Activated CD4-positive, alpha-beta T cell treated with anti-CD3 and anti-CD28 coated beads for 4 hours (primary cell): ENCODE data around the gene E2F1.
A peak's percentile ranks its signal among the peaks of the same experiment; 100 is the strongest.
"Not testable (repeated sequence)": the region's sequence is repeated elsewhere in the genome, so short reads cannot be mapped to it uniquely, and the experiment has no call there.

Experiments
- DNase-seq, 2 donors: peaks; one replicate each; pipeline ENCODE4 v3.0.0-alpha.2; 2020

E2F1 gene

DNA sequence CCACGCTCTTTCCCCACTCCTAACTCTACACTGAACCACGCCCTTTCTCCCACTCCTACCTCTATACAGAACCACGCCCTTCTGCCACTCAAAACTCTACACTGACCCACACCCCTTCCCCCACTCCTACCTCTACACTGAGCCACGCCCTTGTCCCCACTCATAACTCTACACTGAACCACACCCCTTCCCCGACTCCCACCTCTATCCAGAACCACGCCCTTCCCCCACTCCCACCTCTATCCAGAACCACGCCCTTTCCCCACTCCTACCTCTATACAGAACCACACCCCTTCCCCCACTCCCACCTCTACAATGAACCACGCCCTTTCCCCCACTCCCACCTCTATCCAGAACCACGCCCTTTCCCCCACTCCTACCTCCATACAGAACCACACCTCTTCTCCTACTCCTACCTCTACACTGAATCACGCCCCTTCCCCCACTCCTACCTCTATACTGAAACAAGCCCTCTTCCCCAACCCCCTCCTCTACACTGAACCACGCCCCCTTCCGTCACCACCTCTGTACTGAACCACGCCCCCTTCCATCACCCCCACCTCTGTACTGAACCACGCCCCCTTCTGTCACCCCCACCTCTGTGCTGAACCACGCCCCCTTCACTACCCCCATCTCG lies 23.8 kb upstream of the E2F1 start:
- DNase-seq = no peak

DNA sequence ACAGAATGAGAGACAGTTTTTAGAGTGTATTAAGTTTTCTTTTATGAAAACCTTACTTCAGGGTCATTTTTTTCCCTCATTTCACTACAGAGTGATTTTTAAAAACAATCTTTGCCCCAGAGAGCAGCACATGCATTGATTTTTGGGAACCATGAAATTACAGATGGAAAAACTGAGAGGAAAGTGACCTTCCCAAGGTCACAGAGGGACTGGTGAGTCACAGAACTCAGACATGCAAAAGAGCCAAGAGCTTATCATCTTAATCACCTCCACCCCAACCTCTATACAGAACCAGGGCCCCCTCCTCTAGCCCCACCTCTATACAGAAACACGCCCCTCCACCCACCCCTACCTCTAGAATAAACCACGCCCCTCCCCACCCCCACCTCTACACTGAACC lies 23.2 kb upstream of the E2F1 start:
- no peak for DNase-seq

DNA sequence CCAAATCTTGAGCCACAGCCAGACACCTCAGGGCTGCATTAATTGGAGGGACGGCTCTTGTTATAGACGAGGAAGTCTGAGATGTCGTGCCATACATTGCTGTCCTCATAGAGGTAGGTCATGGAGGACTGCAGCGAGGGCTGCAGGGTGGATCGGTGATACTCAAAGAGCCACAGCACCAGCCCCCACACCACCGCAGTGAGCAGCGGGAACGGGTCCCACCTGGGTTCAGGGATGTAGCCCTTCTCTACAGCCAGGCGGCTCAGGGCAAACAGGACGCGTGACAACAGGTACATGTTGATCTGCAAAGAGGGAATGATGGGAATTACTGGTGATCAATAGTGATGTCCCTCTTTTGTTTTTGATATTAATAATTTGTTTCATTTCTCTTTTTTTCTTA lies 21.5 kb upstream of the E2F1 start:
- DNase-seq = no peak

DNA sequence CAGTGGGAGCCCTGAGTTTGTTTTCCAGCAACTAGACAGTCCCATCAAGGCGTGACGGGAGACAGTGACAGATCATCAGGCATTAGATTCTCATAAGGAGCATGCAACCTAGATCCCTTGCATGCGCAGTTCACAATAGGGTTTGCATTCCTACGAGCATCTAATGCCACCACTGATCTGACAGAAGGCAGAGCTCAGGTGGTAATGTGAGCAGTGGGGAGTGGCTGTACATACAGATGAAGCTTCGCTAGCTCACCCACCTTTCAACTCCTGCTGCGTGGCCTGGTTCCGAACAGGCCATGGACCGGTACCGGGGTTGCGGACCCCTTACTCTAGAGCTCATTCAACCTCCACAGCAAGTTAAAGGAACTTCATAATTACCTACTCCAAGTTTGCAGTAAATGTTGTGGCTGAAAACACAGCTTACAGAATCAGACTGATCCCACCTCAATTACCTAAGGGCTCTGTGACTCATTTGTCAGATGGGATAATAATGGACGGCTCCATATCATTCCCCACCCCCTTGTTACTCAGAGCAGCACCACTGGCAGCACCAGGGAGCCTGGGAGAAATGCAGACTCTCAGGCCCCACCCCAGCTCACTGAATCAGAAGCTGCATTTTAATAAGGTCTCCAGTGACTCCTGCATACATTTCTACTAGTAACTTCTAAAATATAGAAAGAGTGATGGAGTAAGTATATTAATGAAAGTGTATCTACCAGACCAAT lies 18.2 kb upstream of the E2F1 start:
- no peak for DNase-seq

DNA sequence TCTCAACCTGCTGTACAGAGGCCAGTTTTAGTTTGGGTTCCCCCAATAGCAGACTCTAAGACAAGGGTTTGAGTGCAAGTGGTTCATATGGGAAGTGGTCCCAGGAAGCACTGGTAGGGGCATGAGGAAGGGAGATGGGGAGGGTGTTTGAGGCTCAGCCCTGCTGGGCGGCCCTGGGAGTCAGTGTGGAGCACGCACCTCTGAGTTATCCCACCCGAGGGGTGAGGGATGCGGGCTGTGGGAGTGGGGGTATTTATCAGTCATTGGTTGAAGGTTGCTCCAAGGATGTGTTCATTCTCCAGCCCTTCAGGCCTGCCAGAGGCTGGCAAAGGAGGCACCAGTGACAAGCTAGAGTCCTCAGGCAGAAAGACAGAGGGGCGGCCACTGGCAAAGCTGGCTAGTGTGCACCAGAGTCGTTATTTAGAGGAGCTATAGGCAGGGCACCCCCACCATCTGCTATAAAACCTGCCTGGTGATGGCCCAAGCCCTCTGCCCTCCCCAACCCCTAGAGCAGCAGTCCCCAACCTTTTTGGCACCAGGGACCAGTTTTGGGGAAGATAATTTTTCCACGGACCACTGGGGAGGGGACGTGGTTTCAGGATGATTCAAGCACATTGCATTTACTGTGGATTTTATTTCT lies 17.4 kb upstream of the E2F1 start:
- no peak for DNase-seq

DNA sequence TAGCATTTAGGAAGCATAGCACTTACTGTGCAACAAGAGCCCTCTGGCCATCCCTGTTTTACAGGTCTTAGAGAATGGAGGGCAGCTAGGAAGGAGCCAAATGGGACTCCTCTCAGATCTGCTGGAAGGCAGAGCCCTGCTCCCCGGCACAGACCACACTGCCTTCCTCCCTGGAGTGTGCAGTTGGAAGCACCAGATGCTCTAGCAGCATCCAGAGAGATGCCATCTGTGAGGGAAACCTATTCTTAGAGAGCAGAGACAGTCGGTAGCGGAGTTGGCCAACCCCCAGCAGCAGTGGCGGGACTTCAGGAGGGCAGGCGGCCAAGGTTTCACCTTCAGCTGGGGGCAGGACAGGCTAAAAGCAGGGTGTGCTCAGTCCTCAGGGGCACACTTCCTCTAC lies 16.7 kb upstream of the E2F1 start:
- no peak for DNase-seq

DNA sequence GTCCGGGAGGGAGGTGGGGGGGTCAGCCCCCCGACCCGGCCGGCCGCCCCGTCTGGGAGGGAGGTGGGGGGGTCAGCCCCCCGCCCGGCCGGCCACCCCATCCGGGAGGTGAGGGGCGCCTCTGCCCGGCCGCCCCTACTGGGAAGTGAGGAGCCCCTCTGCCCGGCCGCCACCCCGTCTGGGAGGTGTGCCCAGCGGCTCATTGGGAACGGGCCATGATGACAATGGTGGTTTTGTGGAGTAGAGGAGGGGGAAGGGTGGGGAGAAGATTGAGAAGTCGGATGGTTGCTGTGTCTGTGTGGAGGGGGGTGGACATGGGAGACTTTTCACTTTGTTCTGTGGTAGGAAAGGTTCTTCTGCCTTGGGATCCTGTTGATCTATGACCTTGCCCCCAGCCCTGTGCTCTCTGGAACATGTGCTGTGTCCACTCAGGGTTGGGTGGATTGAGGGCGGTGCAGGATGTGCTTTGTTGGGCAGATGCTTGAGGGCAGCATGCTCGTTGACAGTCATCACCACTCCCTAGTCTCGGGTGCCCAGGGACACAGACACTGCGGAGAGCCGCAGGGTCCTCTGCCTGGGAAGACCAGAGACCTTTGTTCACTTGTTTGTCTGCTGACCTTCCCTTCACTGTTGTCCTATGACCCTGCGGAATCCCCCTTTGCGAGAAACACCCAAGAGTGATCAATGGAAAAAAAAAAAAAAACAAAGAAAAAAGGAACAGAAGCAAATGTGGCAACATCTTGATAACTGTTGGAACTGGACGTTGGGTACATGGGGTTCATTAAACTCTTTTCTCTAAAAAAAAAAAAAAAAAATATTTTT lies 15.7 kb upstream of the E2F1 start:
- no peak for DNase-seq

DNA sequence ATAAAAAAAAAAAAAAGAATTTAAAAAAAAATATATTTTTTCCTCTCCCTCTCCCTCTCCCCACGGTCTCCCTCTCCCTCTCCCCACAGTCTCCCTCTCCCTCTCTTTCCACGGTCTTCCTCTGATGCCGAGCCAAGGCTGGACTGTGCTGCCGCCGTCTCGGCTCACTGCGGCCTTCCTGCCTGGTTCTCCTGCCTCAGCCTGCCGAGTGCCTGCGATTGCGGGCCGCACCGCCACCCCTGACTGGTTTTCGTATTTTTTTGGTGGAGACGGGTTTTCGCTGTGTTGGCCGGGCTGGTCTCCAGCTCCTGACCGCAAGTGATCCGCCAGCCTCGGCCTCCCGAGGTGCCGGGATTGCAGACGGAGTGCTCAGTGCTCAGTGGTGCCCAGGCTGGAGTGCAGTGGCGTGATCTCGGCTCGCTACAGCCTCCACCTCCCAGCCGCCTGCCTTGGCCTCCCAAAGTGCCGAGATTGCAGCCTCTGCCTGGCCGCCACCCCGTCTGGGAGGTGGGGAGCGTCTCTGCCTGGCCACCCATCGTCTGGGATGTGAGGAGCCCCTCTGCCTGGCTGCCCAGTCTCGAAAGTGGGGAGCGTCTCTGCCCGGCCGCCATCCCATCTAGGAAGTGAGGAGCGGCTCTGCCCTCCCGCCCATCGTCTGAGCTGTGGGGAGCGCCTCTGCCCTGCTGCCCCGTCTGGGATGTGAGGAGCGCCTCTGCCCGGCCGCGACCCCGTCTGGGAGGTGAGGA lies 14.7 kb upstream of the E2F1 start:
- DNase-seq = not testable (repeated sequence)

DNA sequence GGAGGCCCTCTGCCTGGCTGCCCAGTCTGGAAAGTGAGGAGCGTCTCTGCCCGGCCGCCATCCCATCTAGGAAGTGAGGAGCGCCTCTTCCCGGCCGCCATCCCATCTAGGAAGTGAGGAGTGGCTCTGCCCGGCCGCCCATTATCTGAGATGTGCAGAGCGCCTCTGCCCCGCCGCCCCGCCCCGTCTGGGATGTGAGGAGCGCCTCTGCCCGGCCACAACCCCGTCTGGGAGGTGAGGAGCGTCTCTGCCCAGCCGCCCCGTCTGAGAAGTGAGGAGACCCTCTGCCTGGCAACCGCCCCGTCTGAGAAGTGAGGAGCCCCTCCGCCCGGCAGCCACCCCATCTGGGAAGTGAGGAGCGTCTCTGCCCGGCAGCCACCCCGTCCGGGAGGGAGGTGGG lies 12.8 kb upstream of the E2F1 start:
- DNase-seq = not testable (repeated sequence)

DNA sequence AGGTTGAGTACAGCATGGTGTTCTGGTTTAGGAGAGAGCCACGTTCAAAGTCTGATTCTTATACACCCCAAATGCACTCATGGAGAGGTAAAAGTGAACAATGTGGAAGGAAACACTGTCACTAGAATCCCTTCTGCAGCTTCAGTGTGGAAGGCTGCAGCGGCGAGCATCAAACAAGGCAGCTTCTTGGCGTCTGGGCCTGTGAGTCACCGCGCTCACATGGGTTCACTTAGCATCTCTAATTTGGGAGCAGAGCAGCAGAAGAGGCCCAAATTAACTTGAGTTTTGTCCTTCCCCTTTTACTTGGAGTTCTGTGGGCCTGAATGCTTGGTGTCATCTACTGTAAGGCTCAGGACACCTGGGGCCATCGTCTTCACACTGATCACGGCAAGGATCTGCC lies 10.9 kb upstream of the E2F1 start:
- no peak for DNase-seq

DNA sequence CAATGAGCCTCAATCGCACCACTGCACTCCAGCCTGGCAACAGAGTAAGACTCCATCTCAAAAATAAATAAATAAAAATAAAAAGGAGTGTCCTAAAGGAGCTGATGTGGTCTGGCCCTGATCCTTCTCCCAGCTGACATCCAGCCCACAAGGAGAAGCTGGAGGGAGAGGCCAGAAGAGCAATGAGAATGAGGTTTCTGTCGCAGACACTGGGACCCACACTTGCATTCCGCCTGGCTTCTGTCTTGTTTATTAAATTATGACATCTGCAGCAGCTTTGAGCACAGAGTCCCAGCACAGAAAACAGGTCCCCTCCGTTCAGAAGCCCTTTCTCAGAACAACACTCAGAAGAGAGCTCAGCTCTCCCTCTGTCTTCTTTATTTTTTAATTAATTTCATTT lies 10.3 kb upstream of the E2F1 start:
- DNase-seq = no peak

DNA sequence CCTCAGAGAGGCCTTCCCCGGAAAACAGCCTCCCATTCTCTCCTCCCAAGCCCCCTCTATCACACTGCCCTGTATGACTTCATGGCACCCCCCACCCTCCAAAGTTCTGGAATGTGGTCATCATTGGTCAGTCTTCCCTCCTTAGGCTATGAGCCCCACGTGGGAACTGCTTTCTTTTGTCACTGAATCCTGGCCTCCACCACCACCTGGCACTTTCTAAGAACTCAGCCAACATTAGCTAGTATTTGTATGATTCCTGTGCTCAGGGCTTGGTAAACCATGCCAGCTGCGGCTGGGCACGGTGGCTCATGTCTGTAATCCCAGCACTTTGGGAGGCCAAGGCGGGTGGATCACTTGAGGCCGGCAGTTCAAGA lies 8.4 kb upstream of the E2F1 start:
- DNase-seq = no peak

DNA sequence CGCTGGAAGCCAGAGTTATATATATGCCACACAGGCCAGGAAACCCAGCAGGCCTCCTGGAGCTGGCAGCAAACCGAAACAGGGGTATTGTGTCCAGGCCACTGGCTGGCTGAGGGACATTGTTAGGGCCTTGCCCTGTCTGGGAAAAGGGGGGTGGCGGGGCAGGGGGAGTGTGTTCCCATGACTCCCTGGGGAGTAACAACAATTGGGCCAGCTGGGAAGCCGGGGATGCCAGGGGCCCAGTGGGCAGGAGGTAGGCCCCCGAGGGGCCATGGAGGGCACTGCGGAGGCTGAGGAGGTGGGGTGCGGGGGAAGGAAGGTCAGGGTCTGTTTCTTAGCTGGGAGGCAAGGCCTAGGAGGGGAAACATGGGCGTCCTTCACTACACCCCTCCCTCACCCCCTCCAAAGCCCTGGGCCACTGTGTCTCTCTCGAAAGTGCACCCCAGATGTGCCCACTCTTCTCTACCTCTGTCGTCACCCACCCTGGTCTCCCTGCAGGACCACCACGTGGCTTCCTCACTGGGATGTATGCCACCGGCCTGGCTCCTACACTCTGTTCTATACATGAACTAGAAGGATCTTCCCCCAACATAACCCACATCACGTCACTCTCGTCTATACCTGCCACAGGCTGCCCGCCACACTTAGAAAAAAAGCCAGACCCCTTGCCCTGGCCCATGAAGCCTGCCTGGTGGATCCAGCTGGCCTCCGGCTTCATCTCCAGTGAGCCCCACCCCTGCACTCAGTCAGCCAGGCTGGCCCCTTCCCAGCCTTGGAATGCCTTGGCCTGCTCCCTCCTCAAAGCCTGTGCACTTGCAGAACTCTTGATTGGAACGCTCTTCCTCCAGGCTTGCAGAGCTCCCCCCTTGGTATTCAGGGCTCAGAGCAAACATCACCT lies 7.8 kb upstream of the E2F1 start:
- no peak for DNase-seq

DNA sequence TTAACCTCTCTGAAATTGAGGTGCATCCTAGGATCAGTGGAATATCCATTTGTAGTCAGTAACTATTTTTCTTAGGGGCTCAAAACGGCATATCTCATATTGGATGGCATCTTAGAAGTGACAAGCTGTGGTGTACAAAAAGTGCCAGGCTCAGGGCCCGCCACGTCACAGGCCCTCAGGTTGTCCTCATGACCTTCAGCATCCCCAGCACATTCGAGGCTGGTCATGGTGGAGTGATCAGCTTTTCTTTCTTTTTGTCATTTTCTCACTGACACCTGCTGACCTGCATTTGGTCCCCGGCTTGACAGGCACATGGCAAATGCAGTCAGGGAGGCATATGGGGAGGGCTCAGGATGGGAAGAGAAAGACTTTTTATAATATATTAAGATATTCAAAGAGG lies 7.1 kb upstream of the E2F1 start:
- DNase-seq = no peak

DNA sequence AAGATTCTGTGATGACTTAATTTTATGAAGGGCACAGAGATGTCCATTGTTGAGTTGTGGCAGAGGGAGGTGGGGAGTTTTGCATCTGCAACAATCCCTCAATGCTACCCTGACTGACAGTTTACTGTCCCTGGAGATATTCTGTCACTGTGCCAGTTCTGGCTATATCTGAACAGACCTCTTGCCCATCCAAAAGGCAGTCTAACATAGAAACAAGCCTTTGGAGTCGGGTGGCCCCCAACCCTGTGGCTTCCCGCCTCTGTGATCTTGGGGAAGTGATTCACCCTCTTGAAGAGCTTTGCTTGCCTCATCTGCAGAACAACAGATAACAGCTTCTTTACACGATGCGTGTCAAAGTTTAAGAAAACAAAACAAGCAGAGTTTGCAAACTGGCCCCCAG lies 3.8 kb upstream of the E2F1 start:
- DNase-seq = peak; percentile 31 to 44

DNA sequence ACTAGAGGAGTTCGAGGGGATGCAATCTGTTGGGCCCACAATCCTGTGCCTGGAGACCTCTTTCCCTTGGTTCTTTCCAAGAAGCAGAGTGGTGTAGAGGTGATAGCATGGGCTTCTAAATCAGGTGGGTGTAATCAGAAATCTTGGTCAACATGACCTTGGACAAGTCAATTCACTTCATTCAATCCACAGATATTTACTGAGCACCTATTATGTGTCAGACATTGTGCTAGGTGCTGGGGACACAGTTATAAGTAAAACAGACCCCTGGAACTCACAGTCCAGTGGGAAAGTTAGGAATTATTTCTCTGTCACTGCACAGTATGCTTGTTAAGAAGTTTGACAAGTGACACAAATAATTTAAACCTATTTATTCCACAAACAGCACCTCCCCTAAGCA lies 3.3 kb upstream of the E2F1 start:
- no peak for DNase-seq

DNA sequence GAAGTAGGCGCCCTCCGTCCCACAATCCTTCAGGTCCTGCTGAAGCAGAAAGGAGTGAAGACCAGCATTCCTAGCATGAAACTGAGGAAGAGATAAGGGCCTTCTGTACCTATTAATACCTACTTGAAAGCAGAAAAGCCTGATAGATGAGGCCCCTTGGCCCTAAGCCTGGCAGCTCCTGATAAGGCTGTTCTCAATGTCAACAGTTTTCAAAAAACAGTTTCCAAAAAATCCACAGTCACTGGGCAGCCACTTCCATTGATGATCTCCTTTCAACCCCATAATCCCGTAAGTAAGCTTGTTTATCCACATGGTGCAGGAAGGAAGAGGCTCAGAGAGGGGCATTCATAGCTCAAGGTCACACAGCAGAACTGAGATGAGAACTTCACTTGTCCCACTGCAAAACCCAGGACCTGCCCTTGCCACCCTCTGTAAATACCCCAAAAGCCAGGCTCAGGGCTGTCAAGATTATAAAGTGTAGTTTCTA lies 2.8 kb upstream of the E2F1 start:
- no peak for DNase-seq

DNA sequence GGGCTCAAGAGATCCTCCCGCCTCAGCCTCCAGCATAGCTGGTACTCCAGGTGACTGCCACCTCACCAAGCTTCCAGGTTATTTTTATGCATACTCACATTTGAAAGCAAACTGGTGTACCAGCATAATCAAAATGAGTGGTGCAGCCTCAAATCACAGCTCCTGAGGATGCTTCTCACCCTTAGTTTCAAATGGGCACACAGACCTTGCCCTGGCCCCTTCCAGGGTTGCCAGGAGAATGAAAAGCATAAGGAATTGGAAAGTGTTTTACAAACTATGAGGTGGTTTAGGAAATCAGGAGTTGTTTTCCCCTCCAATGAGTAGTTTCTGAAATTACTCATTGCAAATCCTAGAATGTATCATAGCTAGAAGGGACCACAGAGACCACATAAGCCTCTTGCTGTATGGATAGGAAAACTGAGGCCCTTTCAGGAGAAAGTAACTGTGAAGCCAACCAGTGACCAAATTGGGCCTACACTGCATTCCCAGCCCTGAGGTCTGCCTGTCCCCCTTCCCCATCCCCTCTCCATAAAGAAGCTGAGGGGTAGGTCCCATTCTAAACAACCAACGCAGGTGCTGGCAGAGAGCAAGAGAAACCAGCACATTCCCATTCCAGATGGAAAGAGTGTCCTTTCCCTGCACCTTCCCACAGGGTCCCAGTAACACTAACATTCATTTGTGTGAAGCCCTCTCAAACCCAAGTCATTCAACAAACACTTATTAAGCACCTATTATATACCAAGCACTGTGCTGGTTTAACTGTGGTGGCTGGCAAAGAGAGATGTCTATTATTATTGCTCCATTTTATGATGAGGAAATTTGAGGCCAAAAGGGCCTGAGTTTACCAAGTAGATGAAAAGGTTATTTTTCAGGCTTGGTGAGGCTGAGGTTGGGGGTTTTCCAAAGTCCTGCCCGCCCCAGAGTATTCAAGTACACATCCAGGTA lies 2.1 kb upstream of the E2F1 start:
- DNase-seq = no peak

DNA sequence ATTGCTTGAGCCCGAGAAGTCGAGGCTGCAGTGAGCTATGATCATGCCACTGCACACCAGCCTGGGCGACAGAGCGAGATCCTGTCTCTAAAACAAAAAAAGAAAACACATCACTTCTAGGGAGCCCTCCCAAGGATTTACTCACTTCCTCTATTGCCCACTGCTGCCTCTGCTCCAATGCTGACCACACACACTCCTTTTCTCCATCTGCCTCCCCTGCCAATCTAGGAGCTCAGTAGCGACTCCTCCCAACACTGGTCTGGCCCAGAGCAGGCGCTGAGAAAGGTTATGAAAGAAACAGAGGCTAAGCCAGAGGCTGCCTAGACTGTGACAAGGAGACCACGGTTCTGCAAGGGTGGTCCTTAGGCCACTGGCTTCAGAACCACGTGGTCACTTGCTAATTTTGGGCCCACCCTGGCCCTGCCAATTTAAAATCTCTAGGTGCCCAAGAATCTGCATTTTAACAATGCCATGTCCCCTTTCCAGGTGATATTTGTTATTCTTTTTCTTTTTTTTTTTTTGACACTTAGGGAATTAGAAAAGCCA lies 1.3 kb upstream of the E2F1 start:
- DNase-seq = no peak

DNA sequence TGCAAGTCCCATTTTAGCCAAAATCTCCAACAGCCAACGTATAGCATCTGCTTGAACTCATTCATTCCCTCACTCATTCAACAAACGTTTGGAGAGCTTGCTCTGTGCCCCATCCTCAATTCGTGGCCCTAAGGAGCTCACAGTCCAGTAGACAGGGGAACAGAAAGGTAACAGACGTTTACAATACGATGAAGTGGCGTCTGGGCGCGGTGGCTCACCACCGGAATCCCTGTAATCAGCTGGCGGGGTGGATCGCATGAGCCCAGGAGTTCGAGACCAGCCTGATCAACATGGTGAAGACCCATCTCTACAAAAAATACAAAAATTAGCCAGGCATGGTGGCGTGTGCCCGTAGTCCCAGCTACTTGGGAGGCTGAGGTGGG lies 790 bp upstream of the E2F1 start:
- DNase-seq = no peak
